CD4-positive, CD25-positive, alpha-beta regulatory T cell (primary cell): Measurements from ENCODE around the gene RIPOR2. TPM values are rescaled to one million over a fixed set of nuclear protein-coding genes. Genes with fewer than 3 reads are reported as not detected.
A peak's percentile ranks its signal among the peaks of the same experiment; 100 is the strongest.
"Not testable (repeated sequence)": the region's sequence is repeated elsewhere in the genome, so short reads cannot be mapped to it uniquely, and the experiment has no call there.

Experiments used
- ATAC-seq, 2 donors: fragments of 150-1000 bp; cut with Tn5 transposase; one replicate each; pipeline ENCODE4 v1.10.0; 2021; ENCODE audit warnings: low read depth in 2 of 2, moderate number of reproducible peaks in 2 of 2, moderate library complexity in 1 of 2
- DNase-seq, 3 donors: peaks; one replicate each; pipeline versions ENCODE4 v3.0.0 to v3.0.0-alpha.2; 2012 to 2022; ENCODE audit warnings: mixed read lengths in 1 of 3
- H3K27ac ChIP-seq: one replicate; pipeline ENCODE4 v1.7.0; 2013; ENCODE audit warnings: mild to moderate bottlenecking, low read length; ENCODE audit not compliant: insufficient read depth, poor library complexity, severe bottlenecking
- H3K27me3 ChIP-seq: one replicate; pipeline ENCODE4 v1.7.0; 2013; ENCODE audit warnings: low read length; ENCODE audit not compliant: control insufficient read depth, insufficient read depth
- H3K36me3 ChIP-seq: one replicate; pipeline ENCODE4 v1.7.0; 2013; ENCODE audit warnings: mild to moderate bottlenecking, low read length, moderate library complexity; ENCODE audit not compliant: control insufficient read depth, insufficient read depth
- H3K4me1 ChIP-seq: 2 replicates; pipeline ENCODE4 v1.7.0; 2013; ENCODE audit warnings: mild to moderate bottlenecking, low read length; ENCODE audit not compliant: insufficient read depth, control insufficient read depth, poor library complexity, severe bottlenecking
- H3K4me3 ChIP-seq: one replicate; pipeline ENCODE4 v1.7.0; 2013; ENCODE audit warnings: low read depth, mild to moderate bottlenecking, low read length, moderate library complexity
- H3K9me3 ChIP-seq, 2 experiments: 1 replicate in 1 of 2; 2 replicates in 1 of 2; pipeline ENCODE4 v1.7.0; 2013; ENCODE audit warnings: low read length in 2 of 2, mild to moderate bottlenecking in 1 of 2, moderate library complexity in 1 of 2; ENCODE audit not compliant: control insufficient read depth in 2 of 2
- H3K27ac Mint-ChIP-seq, 3 donors: one replicate each; pipeline ENCODE4 v1.8.0; 2020 to 2022; ENCODE audit warnings: mild to moderate bottlenecking in 3 of 3, mixed read lengths in 3 of 3, moderate library complexity in 2 of 3
- H3K27me3 Mint-ChIP-seq: one replicate; pipeline ENCODE4 v1.8.0; 2022; ENCODE audit warnings: mild to moderate bottlenecking, mixed read lengths
- H3K36me3 Mint-ChIP-seq: one replicate; pipeline ENCODE4 v1.8.0; 2020; ENCODE audit warnings: mixed read lengths
- H3K4me1 Mint-ChIP-seq, 4 donors: one replicate each; pipeline ENCODE4 v1.8.0; 2020 to 2022; ENCODE audit warnings: mixed read lengths in 4 of 4, mild to moderate bottlenecking in 1 of 4
- H3K4me3 Mint-ChIP-seq, 4 donors: one replicate each; pipeline ENCODE4 v1.8.0; 2020 to 2022; ENCODE audit warnings: mild to moderate bottlenecking in 4 of 4, mixed read lengths in 4 of 4, moderate library complexity in 3 of 4
- H3K9me3 Mint-ChIP-seq, 7 donors: one replicate each; pipeline ENCODE4 v1.8.0; 2020 to 2022; ENCODE audit warnings: mixed read lengths in 7 of 7, mild to moderate bottlenecking in 3 of 7, moderate library complexity in 2 of 7
- polyA plus RNA-seq, 4 donors: library from polyadenylated mRNA; unstranded; fragments of 300-500 nt; fragmentation: Illumina TruSeq; gene quantifications; one replicate each; pipeline ENCODE4 v1.2.3, GENCODE V29; 2021
- total RNA-seq: library from RNA; stranded (reverse); gene quantifications from one replicate; pipeline ENCODE4 v1.2.3, GENCODE V29; 2022

Gene RIPOR2
- total and polyA plus RNA-seq, 5 donors from 2014 or later: 320 to 435 (median 393) TPM

DNA sequence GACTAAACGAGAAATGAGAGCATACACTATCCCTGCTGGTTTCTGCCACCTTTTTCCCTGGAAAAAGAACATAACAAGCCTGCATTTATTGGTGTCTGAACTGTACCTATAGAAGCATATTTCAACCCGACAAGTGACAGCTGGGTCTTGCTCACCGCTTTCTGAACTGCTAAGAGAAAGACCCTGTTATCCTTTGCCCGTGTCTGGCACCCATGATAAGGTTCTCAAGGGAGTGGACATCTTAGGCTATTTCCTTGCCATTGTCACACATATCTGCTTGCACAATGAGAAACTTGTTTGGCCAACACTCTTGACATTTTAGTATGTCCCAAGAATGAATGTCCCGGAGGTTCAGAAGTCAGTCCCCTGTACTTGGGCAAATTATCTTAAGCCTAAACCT is 19.3 kb downstream of the RIPOR2 start:
- Histone ChIP-seq H3K36me3 (peaks cover 68% of the 10 kb centered on the region), H3K4me1 (peaks cover 98% of the 10 kb centered on the region), H3K27me3 (no peaks in the 10 kb centered on the region), H3K9me3 (no peaks in the 10 kb centered on the region), H3K4me3 (peak overlapping the region; percentile 29), H3K27ac (peak overlapping the region; percentile 49)
- no peak for DNase-seq
- Mint-ChIP-seq H3K27ac (peak overlapping the region; percentile 68 to 96 (median 78)), H3K27me3 (no peaks in the 10 kb centered on the region), H3K4me1 (peaks cover 55 to 99% (median 93%) of the 10 kb centered on the region in 4 donors), H3K9me3 (peaks cover 0 to 1% (median 0%) of the 10 kb centered on the region in 7 donors), H3K36me3 (peaks cover 69% of the 10 kb centered on the region), H3K4me3 (peak overlapping the region; percentile 4 to 93 (median 64))
- no peak for ATAC-seq

DNA sequence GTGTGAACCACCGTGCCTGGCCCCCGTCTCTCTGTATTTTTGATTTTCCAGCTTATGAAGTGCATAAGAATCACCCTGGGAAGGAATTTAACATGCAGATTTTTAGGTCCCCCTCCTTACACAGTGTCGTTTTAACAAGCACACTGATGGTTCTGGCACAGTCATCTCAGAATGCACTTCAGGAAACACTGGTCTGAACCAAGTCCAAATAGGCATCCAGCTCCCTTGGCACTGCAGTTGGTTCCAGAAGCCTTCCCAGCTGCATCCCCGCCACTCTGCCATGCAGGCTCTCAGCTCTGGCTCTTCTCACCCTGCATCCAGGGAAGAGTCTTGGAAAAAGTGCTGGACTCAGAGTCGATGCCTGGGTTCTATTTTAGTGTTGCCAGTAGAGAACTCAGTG is 20.1 kb downstream of the RIPOR2 start:
- peak overlapping the region; percentile 68 to 96 (median 78) for H3K27ac Mint-ChIP-seq
- DNase-seq (no peak), ATAC-seq (no peak)
- peaks cover 46 to 98% (median 90%) of the 10 kb centered on the region in 4 donors for H3K4me1 Mint-ChIP-seq
- peaks cover 0 to 1% (median 0%) of the 10 kb centered on the region in 7 donors for H3K9me3 Mint-ChIP-seq
- no peaks in the 10 kb centered on the region for H3K27me3 ChIP-seq
- H3K4me3 ChIP-seq: peak overlapping the region; percentile 29
- H3K4me3 Mint-ChIP-seq: peak overlapping the region in 3 of 4 donors; percentile 65 to 93 (median 77)
- peaks cover 69% of the 10 kb centered on the region for H3K36me3 Mint-ChIP-seq
- no peaks in the 10 kb centered on the region for H3K27me3 Mint-ChIP-seq
- H3K36me3 ChIP-seq: peaks cover 64% of the 10 kb centered on the region
- H3K4me1 ChIP-seq: peaks cover 97% of the 10 kb centered on the region
- H3K9me3 ChIP-seq: no peaks in the 10 kb centered on the region
- peak overlapping the region; percentile 49 for H3K27ac ChIP-seq

DNA sequence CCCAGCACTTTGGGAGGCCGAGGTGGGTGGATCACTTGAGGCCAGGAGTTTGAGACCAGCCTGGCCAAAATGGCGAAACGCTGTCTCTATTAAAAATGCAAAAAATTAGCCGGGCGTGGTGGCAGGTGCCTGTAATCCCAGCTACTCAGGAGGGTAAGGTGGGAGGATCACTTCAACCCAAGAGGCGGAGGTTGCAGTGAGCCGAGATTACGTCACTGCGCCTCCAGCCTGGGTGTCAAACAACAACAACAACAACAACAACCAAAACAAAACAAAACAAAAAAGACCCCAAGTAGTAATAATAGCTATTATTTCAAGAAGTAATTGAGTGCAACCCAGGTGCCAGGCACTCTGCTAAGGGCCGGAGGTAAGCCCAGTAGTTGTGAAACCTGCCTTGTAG is 21.7 kb downstream of the RIPOR2 start:
- not testable (repeated sequence) for H3K27me3 ChIP-seq, H3K9me3 ChIP-seq, DNase-seq, ATAC-seq, H3K27me3 Mint-ChIP-seq, H3K9me3 Mint-ChIP-seq
- H3K4me3 ChIP-seq: peak overlapping the region; percentile 23
- H3K4me1 ChIP-seq: peaks cover 97% of the 10 kb centered on the region
- Mint-ChIP-seq H3K4me3 (peak overlapping the region; percentile 77 to 93 (median 85)), H3K4me1 (peaks cover 31 to 98% (median 89%) of the 10 kb centered on the region in 4 donors), H3K27ac (peak overlapping the region; percentile 78 to 96 (median 96)), H3K36me3 (peaks cover 69% of the 10 kb centered on the region)
- peak overlapping the region; percentile 62 for H3K27ac ChIP-seq
- peaks cover 54% of the 10 kb centered on the region for H3K36me3 ChIP-seq

DNA sequence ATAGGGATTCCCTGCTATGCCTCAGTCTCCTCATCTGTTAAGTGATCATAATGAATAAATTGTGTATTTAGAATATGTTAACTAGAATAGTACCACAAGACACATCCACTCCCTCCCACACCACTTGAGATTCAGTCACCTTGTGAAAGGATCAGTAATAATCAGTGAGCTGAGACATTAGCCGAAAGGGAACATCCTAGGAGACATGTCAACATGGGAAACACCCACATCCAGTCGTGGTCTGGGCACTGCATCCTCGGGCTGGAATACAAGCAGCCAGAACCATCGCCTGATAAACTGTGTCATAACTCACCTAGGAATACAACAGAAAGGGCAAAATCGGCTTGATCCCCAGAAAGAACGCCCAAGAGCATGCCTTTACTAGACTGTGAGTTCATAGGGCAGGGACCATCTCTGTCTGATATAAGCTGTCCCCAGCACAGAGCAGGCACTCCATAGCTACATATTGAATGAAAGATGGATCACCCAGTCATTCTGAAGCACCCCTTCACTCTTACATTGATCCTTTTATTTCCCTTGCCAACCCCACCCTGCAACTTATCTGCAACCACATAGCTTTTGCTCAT is 23.9 kb downstream of the RIPOR2 start:
- H3K4me3 Mint-ChIP-seq: peak overlapping the region; percentile 92 to 98 (median 94)
- H3K36me3 Mint-ChIP-seq: peaks cover 72% of the 10 kb centered on the region
- H3K36me3 ChIP-seq: peaks cover 50% of the 10 kb centered on the region

DNA sequence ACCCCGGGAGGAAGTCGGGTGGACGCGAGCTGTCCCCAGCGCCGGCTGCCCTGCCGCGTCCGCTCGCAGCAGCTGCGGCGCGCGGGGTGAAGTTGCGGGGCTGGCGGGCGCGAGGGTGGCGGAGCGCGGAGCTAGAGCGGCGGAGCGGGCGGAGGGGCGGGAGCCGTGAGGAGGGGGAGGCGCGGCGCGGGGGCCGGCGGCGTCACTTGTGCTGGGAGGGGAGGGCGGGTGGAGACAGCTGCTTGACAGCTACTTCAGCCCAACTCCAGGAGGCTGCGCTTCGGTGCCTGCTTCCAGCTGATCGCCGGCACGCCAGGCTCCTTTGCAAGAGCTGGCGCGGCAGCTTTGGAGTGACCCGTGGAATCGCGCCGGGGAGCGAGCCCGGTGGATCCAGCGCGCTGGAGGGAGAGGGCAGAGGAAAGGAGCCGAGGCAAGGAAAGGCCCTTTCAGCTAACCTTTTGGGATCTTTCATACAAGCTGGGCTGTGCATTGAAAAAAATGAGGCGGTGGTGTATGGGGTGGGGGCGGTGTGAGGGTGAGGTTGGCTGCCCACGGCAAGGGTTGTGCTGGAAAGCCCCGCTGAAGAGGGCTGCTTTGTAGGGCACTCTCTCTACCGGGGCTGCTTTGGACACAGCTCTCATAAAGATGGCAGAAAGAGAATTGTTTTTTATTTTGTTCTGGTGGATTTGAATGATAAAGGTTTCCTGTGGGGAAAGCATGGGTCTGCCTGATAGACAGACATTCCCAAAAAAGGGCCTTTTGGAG is 24.6 kb downstream of the RIPOR2 start:
- Histone ChIP-seq H3K36me3 (peaks cover 51% of the 10 kb centered on the region), H3K4me3 (peak overlapping the region; percentile 89), H3K27me3 (no peaks in the 10 kb centered on the region), H3K27ac (peak overlapping the region; percentile 74), H3K4me1 (peaks cover 99% of the 10 kb centered on the region), H3K9me3 (no peaks in the 10 kb centered on the region)
- peaks cover 72% of the 10 kb centered on the region for H3K36me3 Mint-ChIP-seq
- H3K9me3 Mint-ChIP-seq: peaks cover 0 to 1% (median 0%) of the 10 kb centered on the region in 7 donors
- H3K4me3 Mint-ChIP-seq: peak overlapping the region; percentile 92 to 98 (median 94)
- no peaks in the 10 kb centered on the region for H3K27me3 Mint-ChIP-seq
- H3K4me1 Mint-ChIP-seq: peaks cover 29 to 99% (median 91%) of the 10 kb centered on the region in 4 donors
- ATAC-seq (peak; percentile 32 to 40), DNase-seq (peak in 2 of 3 donors; percentile 36 to 39)
- peak overlapping the region; percentile 78 to 99 (median 96) for H3K27ac Mint-ChIP-seq

More for the DNA sequence above, 23.9 kb downstream of the RIPOR2 start:
- peak overlapping the region; percentile 89 for H3K4me3 ChIP-seq
- Mint-ChIP-seq H3K9me3 (peaks cover 0 to 1% (median 0%) of the 10 kb centered on the region in 7 donors), H3K27me3 (no peaks in the 10 kb centered on the region), H3K4me1 (peaks cover 29 to 98% (median 91%) of the 10 kb centered on the region in 4 donors), H3K27ac (peak overlapping the region; percentile 78 to 98 (median 96))
- H3K27me3 ChIP-seq: no peaks in the 10 kb centered on the region
- H3K27ac ChIP-seq: peak overlapping the region; percentile 74
- DNase-seq (no peak), ATAC-seq (no peak)
- peaks cover 97% of the 10 kb centered on the region for H3K4me1 ChIP-seq
- no peaks in the 10 kb centered on the region for H3K9me3 ChIP-seq

DNA sequence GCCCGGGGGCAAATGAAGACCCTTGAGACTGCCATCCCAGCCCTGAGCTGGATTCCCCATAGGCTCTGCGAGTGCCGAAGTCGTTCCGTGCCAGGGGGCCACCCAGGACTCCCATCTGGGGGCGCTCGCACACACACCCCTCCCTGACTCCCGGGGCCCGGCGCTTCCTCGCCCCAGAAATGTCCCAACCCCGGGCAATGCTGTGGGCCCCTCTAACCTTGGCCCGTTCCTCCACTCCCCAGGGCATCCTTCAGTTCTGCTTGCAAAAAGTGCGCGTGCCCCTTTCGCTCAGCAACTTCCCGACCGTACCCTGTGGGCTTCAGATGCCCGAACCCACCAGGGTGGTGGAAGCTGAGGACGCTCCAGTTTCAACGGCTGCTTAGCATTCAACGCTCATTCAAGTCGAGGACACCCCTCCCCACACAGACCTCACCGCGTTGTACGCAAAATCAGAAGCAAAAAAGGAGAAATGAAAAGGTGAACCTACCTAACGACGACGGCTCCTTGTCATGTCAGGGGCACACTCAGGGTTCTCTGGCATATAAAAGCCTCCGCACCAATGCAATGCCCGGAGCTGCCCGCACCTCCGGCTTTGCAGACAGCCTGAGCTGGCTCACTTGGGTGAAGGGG is 25.3 kb downstream of the RIPOR2 start:
- DNase-seq (peak in 1 of 3 donors; percentile 43), ATAC-seq (peak; percentile 21 to 43)
- peak overlapping the region; percentile 78 to 99 (median 96) for H3K27ac Mint-ChIP-seq
- H3K27ac ChIP-seq: peak overlapping the region; percentile 74
- peaks cover 96% of the 10 kb centered on the region for H3K4me1 ChIP-seq
- peaks cover 30 to 98% (median 92%) of the 10 kb centered on the region in 4 donors for H3K4me1 Mint-ChIP-seq
- peaks cover 0 to 1% (median 0%) of the 10 kb centered on the region in 7 donors for H3K9me3 Mint-ChIP-seq
- H3K27me3 ChIP-seq: no peaks in the 10 kb centered on the region
- peak overlapping the region; percentile 74 for H3K4me3 ChIP-seq
- peaks cover 51% of the 10 kb centered on the region for H3K36me3 ChIP-seq
- peaks cover 71% of the 10 kb centered on the region for H3K36me3 Mint-ChIP-seq
- no peaks in the 10 kb centered on the region for H3K27me3 Mint-ChIP-seq
- H3K4me3 Mint-ChIP-seq: peak overlapping the region; percentile 92 to 98 (median 94)
- no peaks in the 10 kb centered on the region for H3K9me3 ChIP-seq
